Mucosa of rectum (tissue), 2 donors: ENCODE results near the gene CDH7.

Experiments used
- H3K27ac ChIP-seq, 2 donors: one replicate each; pipeline ENCODE4 v1.7.0; 2013; ENCODE audit warnings: inconsistent platforms in 2 of 2, low read depth in 2 of 2, low read length in 2 of 2
- H3K27me3 ChIP-seq, 2 donors: one replicate each; pipeline ENCODE4 v1.7.0; 2013; ENCODE audit warnings: low read length in 2 of 2; ENCODE audit not compliant: control insufficient read depth in 2 of 2, insufficient read depth in 2 of 2
- H3K36me3 ChIP-seq, 2 donors: one replicate each; pipeline ENCODE4 v1.7.0; 2013; ENCODE audit warnings: low read length in 2 of 2; ENCODE audit not compliant: control insufficient read depth in 2 of 2, insufficient read depth in 2 of 2
- H3K4me1 ChIP-seq, 2 donors: one replicate each; pipeline ENCODE4 v1.7.0; 2013; ENCODE audit warnings: low read length in 2 of 2, mild to moderate bottlenecking in 1 of 2; ENCODE audit not compliant: control insufficient read depth in 2 of 2, insufficient read depth in 2 of 2
- H3K4me3 ChIP-seq, 2 donors: one replicate each; pipeline ENCODE4 v1.7.0; 2013; ENCODE audit warnings: low read length in 2 of 2
- H3K9ac ChIP-seq, 2 donors: one replicate each; pipeline ENCODE4 v1.7.0; 2013; ENCODE audit warnings: low read length in 2 of 2, low read depth in 1 of 2, mild to moderate bottlenecking in 1 of 2
- H3K9me3 ChIP-seq, 2 donors: one replicate each; pipeline ENCODE4 v1.7.0; 2013; ENCODE audit warnings: low read length in 2 of 2; ENCODE audit not compliant: control insufficient read depth in 2 of 2
- donor health status: healthy.
- donor health status: Normal muscosa, but diverticular disease.

Gene CDH7

GRCh38 chr18:65938592-65939372 lies 188.0 kb downstream of the CDH7 start:
- H3K4me3 ChIP-seq = no peak overlapping the region
- no peak overlapping the region for H3K9ac ChIP-seq
- no peaks in the 10 kb centered on the region for H3K4me1 ChIP-seq
- no peak overlapping the region for H3K27ac ChIP-seq
- no peaks in the 10 kb centered on the region for H3K9me3 ChIP-seq
- no peaks in the 10 kb centered on the region for H3K36me3 ChIP-seq
- H3K27me3 ChIP-seq = no peaks in the 10 kb centered on the region
